Middle frontal gyrus (tissue), 1 donor: ENCODE results near the gene ARHGAP35.
"Not testable (repeated sequence)": the region's sequence is repeated elsewhere in the genome, so short reads cannot be mapped to it uniquely, and the experiment has no call there.

Experiments
- DNase-seq: peaks from one replicate; pipeline ENCODE4 v3.0.0-alpha.2; 2015; ENCODE audit warnings: low spot score; ENCODE audit errors: extremely low spot score

Gene ARHGAP35

GRCh38 chr19:46860846-46861690 is at the start of gene ARHGAP35:
Gene ARHGAP35 (plus strand): TSS chr19:46860997. CDS start chr19:46918676, 57,679 bp downstream.
- DNase-seq, result no peak

DNA sequence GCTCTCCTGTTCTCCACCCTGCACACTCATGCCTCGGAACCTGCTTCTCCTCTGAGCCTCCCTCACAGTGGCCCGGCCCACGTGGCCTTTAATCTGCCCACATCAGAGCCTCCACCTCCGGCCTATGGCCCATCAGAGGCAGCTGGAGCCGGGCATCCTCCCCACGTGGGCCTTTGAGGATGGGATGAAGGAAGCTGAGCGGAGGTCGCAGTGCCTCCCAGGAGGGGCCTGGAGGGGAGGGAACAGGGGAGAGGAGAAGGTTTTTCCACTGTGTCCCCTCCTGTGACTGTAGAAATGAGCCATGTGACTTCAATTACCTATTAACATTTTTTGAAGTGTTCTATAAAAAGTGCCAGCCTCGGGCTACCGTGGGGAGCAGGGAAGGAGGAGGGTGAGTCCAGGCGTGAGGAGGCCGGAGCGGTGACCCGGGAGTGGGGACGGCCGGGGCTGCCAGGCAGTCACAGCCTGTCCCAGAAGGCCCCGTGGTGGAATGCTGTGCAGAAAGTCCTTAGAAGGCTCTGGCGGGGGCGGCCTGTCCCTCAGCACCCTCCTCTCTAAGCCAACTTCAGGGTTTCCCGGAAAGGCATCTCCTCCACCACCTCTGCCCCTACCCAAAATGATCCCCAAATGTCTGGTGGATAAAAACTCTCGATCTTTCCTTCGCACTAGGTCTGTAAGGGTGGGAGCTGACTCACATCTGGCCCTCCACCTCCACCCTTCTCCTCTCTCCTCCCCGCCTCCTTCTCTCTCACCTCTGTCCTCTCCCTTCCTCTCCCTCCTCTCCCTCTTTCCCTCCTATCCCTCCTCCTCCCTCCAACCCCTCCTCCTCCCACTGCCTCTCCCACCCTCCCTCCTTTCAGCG is 47.6 kb upstream of the ARHGAP35 start:
- no peak for DNase-seq

DNA sequence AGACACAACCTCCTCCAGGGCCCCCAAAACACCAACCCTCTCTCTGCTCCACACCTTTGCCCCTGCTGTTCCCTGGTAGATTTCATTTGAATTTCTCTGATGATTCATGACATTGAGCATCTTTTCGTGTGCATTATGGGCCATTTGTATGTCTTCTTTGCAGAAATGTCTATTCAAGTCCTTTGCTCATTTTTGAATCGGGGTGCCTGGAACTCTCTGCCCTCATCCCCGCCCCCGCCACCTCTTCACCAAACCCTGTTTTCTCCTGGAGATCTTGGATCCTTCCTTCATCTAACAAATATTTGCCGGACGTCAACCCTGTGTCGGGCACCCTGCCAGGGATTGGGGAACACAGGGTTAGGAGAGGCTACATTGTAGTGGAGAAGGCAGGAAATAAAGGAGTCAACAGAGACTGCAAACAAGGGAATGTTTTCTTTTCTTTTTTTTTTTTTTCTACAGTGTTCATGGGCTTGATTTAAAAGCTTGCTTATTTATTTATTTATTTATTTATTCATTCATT is 46.9 kb upstream of the ARHGAP35 start:
- DNase-seq, result no peak

DNA sequence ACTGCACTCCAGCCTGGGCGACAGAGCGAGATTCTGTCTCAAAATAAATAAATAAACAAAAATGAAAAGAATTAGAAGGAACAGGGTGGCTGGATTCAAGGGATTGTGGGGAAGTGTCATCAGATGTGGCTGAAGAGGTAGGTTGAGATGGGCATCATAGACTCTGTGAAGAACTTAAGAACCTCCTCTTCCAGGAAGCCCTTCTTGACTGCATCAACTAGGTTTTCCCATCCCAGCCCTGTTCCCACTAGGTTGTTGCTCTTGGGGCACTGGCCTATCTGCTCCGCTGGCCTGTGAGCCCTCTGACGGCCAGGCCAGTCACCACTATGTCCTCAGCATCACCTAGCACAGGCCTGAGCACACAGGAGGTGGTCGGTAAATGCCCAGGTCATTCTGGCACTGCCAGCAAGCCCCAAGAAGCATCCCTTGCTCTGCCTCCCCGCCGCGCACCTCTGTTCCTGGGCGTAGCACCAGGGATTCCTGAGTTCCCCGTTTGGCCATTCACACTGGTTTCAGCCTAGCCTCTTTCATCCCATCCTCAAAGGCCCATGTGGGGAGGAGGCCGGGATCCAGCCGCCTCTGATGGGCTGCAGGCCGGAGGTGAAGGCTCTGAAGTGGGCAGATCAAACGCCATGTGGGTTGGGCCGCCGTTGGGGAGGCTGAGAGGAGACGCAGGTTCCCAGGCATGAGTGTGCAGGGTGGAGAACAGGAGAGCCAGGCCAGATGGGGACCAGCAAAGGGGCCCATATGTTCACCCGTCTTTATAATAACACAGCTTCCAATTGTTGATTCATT is 44.8 kb upstream of the ARHGAP35 start:
- no peak for DNase-seq

DNA sequence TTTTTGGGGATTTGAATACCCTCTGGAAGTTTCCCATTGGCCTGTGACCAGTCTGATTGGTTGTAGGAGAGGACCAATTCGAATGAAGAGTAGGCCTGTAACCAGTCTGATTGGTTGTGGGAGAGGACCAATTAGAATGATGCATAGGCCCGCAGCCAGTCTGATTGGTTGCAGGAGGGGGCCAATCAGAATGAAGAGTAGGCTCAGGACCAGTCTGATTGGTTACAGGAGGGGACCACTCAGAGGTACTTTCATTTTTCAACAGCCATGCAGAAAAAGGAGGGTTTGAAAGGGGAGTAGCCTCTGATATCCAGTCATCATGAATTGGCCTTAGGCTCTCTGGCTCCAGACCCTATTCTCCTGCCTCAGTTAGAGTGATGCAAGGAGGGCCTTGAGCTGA is 42.0 kb upstream of the ARHGAP35 start:
- DNase-seq, result no peak

DNA sequence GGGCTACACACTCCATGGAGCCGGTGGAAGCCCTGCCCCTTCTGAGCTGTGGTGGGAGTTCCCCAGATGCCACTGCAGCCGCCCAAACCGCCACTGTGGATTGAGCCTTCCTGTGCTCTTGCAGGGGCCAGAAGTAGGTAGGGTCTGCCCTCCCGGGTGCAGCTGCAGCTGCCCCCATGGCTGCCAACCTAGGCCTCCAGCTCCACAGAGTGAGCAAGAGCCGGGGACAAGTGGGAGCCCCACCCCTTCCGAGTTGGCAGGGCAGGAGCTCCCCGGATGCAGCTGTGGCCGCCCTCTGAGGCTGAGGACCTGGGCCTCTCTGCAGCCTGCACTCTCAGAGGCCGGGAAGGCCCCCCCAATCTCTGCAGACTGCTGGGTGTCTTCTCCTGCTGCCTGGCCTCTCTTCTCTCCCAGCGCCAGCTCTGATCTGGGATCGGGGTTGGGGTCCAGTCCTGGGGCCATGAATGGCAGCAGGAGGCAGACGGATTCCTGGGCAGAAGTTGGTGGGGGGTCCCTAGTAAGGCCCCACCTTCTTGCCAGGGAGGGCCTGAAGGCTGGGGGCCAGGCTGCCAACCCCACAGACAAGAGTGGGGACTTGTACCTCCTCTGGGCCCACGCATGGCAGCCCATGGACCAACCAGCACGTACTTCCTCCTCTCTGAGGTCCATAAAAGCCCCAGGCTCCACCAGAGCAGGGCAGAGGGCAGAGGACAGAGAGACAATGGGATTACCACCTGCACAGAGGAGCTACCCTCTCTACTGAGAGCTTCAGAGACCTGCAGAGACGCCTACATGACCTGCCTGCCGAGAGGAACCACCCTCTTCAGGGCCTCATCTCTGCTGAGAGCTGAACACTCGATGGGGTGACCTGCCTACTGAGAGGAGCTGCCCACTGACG is 39.0 kb upstream of the ARHGAP35 start:
- DNase-seq, result no peak

DNA sequence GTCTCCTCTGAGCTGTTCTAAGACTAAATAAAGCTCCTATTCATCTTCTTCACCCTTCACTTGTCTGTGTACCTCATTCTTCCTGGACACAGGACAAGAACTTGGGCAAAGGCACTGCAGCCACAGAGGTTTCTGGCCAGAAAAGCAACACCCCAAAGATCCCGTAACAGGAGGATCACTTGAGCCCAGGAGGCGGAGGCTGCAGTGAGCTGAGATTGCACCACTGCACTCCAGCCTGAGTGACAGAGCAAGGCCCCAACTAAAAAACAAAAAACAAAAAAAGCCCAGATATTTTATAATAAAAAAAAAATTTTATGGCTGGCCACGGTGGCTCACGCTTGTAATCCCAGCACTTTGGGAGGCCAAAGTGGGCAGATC is 38.4 kb upstream of the ARHGAP35 start:
- not testable (repeated sequence) for DNase-seq

- no peak for DNase-seq
These were observed 37.7 kb upstream of the ARHGAP35 start for GRCh38 chr19:46823049-46823448.

- DNase-seq, result no peak
These were observed 35.7 kb upstream of the ARHGAP35 start for GRCh38 chr19:46824890-46825730.

DNA sequence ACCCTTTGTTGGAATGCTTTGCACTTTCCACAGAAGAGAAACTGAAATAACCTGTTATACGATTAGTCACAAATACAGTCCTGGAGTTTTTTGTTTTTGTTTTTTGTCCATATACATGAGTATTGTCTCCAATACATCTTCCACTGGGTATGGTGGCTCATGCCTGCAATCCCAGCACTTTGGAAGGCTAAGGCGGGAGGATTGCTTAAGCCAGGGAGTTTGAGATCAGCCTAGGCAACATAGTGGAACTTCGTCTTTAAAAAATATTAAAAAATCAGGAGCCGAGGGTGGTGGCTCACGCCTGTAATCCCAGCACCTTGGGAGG is 35.1 kb upstream of the ARHGAP35 start:
- no peak for DNase-seq

DNA sequence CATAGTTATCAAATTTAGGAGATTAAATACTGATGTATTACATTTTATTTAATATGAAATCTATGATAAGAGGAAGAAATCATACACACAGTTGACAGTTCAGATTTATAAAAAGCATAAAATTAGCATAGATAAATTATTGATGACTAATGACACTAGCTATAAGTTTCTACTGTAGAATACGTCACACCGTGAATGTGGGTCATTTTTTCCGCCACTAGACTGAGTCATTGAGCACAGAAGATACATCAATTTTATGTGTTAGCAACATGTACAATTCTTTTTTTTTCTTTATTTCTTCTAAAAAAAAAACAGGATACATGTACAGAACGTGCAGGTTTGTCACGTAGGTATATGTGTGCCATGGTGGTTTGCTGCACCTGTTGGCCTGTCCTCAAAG is 32.3 kb upstream of the ARHGAP35 start:
- no peak for DNase-seq

DNA sequence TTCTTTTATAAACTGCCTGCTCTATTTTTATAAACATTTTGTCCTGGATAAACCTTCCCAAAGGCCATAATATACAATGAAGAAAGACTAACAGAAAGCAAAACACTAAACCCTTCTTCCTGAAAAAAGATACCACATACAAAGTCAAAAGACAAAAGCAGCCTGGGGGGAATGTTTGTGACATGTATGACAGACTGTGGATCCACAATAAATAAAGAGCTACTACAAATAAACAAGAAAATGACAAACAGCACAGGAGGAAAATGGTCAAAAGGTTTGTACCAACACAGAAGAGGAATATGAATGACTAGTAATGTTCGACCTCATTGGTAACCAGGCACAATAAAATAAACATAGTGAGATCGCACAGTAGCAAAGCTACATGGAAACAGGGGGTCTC is 29.9 kb upstream of the ARHGAP35 start:
- no peak for DNase-seq

GRCh38 chr19:46834121-46834520 is 26.7 kb upstream of the ARHGAP35 start:
- DNase-seq, result no peak

- no peak for DNase-seq
These were observed 25.8 kb upstream of the ARHGAP35 start for GRCh38 chr19:46834984-46835383.

GRCh38 chr19:46838160-46838559 is 22.6 kb upstream of the ARHGAP35 start:
- DNase-seq, result no peak

DNA sequence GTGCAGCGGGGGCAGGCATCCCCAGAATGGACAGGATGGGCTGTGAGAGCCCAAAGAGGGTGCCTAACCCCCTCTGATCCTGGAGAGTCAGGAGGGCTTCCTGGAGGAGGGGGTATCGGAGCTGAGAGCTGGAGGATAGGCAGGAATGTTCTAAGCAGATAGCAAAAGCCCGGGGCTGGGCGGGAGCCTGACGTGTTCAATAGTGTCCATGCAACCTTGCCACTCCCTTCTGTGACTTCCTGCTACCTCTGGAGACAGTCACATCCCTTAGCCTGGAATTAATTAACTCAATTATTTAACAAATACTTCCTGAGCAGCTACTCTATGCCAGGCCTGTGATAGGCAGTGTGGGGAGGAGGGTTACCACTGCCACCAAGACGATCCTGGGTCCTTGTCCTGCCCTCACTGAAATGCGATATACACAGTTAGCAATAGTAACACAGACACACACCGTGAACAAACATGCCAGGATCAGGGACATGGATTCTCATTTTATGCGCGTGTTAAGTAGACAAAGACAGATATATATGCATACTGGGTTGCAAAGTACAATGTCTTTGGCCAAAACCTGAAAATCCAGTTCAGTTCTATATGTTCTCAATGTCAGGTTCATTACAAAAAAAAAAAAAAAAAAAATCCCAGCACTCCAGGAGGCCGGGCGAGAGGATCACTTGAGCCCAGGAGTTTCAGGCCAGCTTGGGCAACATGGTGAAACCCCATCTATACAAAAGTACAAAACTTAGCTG is 20.9 kb upstream of the ARHGAP35 start:
- DNase-seq, result no peak

GRCh38 chr19:46840498-46840942 is 20.3 kb upstream of the ARHGAP35 start:
- DNase-seq, result no peak

DNA sequence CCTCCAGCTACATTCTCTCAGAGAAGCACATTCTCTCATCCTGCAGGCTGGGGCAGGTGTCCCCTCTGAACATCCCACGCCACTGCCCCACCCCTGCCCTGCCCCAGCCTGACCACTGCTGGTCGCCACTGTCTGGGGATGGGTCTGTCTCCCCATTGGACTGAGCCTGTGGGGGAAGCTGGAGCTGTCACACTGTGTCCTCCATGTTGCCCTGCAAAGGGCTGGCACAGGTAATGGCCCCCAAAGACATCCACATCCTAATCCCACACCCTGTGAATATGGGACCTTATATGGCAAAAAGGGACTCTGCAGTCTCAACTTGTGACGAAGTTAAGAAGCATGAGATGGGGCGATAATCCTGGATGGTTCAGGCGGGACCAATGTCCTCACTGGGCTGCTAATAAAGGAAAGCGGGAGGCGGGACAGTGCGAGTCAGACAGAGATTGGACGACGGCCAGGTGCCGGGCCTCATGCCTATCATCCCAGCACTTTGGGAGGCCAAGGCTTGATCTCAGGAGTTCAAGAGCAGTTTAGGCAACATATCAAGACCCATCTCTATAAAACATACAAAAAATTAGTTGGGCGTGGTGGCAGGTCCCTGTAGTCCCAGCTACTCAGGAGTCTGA is 19.2 kb upstream of the ARHGAP35 start:
- no peak for DNase-seq
